H1 (cell line): Measurements from ENCODE around the gene ARL10. TPM values are rescaled to one million over a fixed set of nuclear protein-coding genes. Genes with fewer than 3 reads are reported as not detected.
"Not testable (repeated sequence)": the region's sequence is repeated elsewhere in the genome, so short reads cannot be mapped to it uniquely, and the experiment has no call there.

Source experiments
- CTCF ChIA-PET: fragments of 300-600 bp; sonication (Branson Sonifier 250); formaldehyde crosslinking; loops from one replicate; lab custom pipeline; 2021; ENCODE audit not compliant: partially characterized antibody; lab: Charles Lee
- POLR2A ChIA-PET: fragments of 300-600 bp; sonication (Branson Sonifier 250); formaldehyde crosslinking; loops from one replicate; lab custom pipeline; 2021; ENCODE audit warnings: inconsistent platforms; ENCODE audit not compliant: partially characterized antibody; lab: Charles Lee
- DNase-seq, 2 experiments: peaks; one replicate each; pipeline versions ENCODE4 v3.0.0 to v3.0.0-alpha.2; 2010 to 2022; ENCODE audit warnings: low spot score in 2 of 2, low read depth in 1 of 2, mixed read lengths in 1 of 2
- FAIRE-seq: peaks from 2 replicates; lab custom pipeline; 2011; peaks lifted over from hg19 to GRCh38; lab: Jason Lieb, UNC
- H2AFZ ChIP-seq: 2 replicates; pipeline ENCODE4 v1.8.1; 2012; ENCODE audit warnings: low read length, inconsistent platforms
- H2AK5ac ChIP-seq: 2 replicates; pipeline ENCODE4 v1.6.1; 2013; ENCODE audit warnings: low read depth, low read length
- H2BK120ac ChIP-seq: replicated peaks from 2 replicates; pipeline ENCODE3; 2013; ENCODE audit warnings: low read depth, low read length, inconsistent platforms
- H2BK12ac ChIP-seq: 2 replicates; pipeline ENCODE4 v1.6.1; 2013; ENCODE audit warnings: low read depth, low read length
- H2BK15ac ChIP-seq: 2 replicates; pipeline ENCODE4 v1.6.1; 2013; ENCODE audit warnings: low read length
- H2BK20ac ChIP-seq: 2 replicates; pipeline ENCODE4 v1.6.1; 2013; ENCODE audit warnings: low read length
- H2BK5ac ChIP-seq: 2 replicates; pipeline ENCODE4 v1.6.1; 2013; ENCODE audit warnings: low read depth, low read length
- H3K14ac ChIP-seq: 2 replicates; pipeline ENCODE4 v1.6.1; 2013; ENCODE audit warnings: inconsistent platforms; ENCODE audit not compliant: insufficient read length
- H3K18ac ChIP-seq: 2 replicates; pipeline ENCODE4 v1.6.1; 2013; ENCODE audit warnings: low read length; ENCODE audit errors: extremely low read depth
- H3K23ac ChIP-seq: 2 replicates; pipeline ENCODE4 v1.6.1; 2013; ENCODE audit warnings: inconsistent platforms; ENCODE audit not compliant: insufficient read length
- H3K23me2 ChIP-seq: 2 replicates; pipeline ENCODE4 v1.6.1; 2013; ENCODE audit warnings: low read depth, low read length
- H3K27ac ChIP-seq: 2 replicates; pipeline ENCODE4 v1.6.1; 2011; ENCODE audit warnings: low read depth, low read length, inconsistent platforms
- H3K27me3 ChIP-seq, 4 experiments: replicated peaks in 1 of 4; 1 replicate in 1 of 4; 2 replicates in 3 of 4; pipeline versions ENCODE4 v1.6.1 to v1.8.1; 2011 to 2013; ENCODE audit warnings: low read length in 3 of 4, mild to moderate bottlenecking in 3 of 4, inconsistent platforms in 2 of 4, mixed read lengths in 2 of 4, moderate library complexity in 1 of 4; ENCODE audit not compliant: control insufficient read depth in 3 of 4, insufficient read depth in 3 of 4; ENCODE audit errors: extremely low read depth in 1 of 4
- H3K36me3 ChIP-seq, 4 experiments: 2 replicates each; pipeline versions ENCODE4 v1.6.1 to v1.8.1; 2011 to 2013; ENCODE audit warnings: mild to moderate bottlenecking in 4 of 4, low read length in 3 of 4, moderate library complexity in 2 of 4, control low read depth in 1 of 4, inconsistent platforms in 1 of 4; ENCODE audit not compliant: insufficient read depth in 4 of 4, control insufficient read depth in 2 of 4
- H3K4ac ChIP-seq: replicated peaks from 2 replicates; pipeline ENCODE3; 2013; ENCODE audit warnings: low read length, low read depth, mixed read lengths, inconsistent platforms; ENCODE audit not compliant: insufficient read length
- H3K4me1 ChIP-seq, 4 experiments: replicated peaks in 1 of 4; 1 replicate in 1 of 4; 2 replicates in 3 of 4; pipeline versions ENCODE4 v1.6.1 to v1.8.1; 2011 to 2013; ENCODE audit warnings: low read length in 3 of 4, inconsistent platforms in 2 of 4, mixed read lengths in 1 of 4; ENCODE audit not compliant: insufficient read depth in 4 of 4, control insufficient read depth in 3 of 4
- H3K4me2 ChIP-seq, 2 experiments: 2 replicates each; pipeline versions ENCODE4 v1.6.1 to v1.8.1; 2011 to 2013; ENCODE audit warnings: low read depth in 2 of 2, low read length in 2 of 2, control low read depth in 1 of 2, inconsistent platforms in 1 of 2, mild to moderate bottlenecking in 1 of 2; ENCODE audit not compliant: insufficient read depth in 1 of 2
- H3K4me3 ChIP-seq, 4 experiments: fragments of 200-600, 300-600 bp in 1 of 4; sonication (generic), shearing (Covaris generic), sonication (Bioruptor Twin) in 1 of 4; 2 replicates each; pipeline versions ENCODE4 v1.5.1 to v1.8.1; 2011 to 2016; ENCODE audit warnings: low read length in 4 of 4, low read depth in 3 of 4, control low read depth in 2 of 4, inconsistent platforms in 2 of 4, mild to moderate bottlenecking in 2 of 4, mixed read lengths in 1 of 4, moderate library complexity in 1 of 4; ENCODE audit not compliant: insufficient read depth in 2 of 4; ENCODE audit errors: extremely low read depth in 1 of 4
- H3K56ac ChIP-seq: replicated peaks from 2 replicates; pipeline ENCODE3; 2013; ENCODE audit warnings: low read depth, mild to moderate bottlenecking, mixed read lengths, low read length, inconsistent platforms; ENCODE audit not compliant: insufficient read length
- H3K79me1 ChIP-seq: 2 replicates; pipeline ENCODE4 v1.6.1; 2013; ENCODE audit warnings: low read depth, low read length, control low read depth
- H3K79me2 ChIP-seq, 2 experiments: 2 replicates each; pipeline versions ENCODE4 v1.6.1 to v1.8.1; 2012 to 2013; ENCODE audit warnings: low read length in 2 of 2, mild to moderate bottlenecking in 2 of 2, inconsistent platforms in 1 of 2; ENCODE audit not compliant: insufficient read depth in 2 of 2, control insufficient read depth in 1 of 2
- H3K9ac ChIP-seq, 4 experiments: replicated peaks in 1 of 4; 1 replicate in 1 of 4; 2 replicates in 3 of 4; pipeline versions ENCODE4 v1.6.1 to v1.8.1; 2011 to 2013; ENCODE audit warnings: low read depth in 3 of 4, low read length in 3 of 4, control low read depth in 2 of 4, mild to moderate bottlenecking in 2 of 4, moderate library complexity in 2 of 4, inconsistent platforms in 1 of 4; ENCODE audit errors: extremely low read depth in 1 of 4
- H3K9me3 ChIP-seq, 2 experiments: 2 replicates each; pipeline versions ENCODE4 v1.6.1 to v1.8.1; 2012 to 2013; ENCODE audit warnings: mild to moderate bottlenecking in 2 of 2, moderate library complexity in 2 of 2, control low read depth in 1 of 2, inconsistent platforms in 1 of 2, low read depth in 1 of 2, low read length in 1 of 2, mixed read lengths in 1 of 2; ENCODE audit not compliant: insufficient read depth in 2 of 2
- H4K20me1 ChIP-seq, 2 experiments: replicated peaks in 1 of 2; 2 replicates each; pipeline versions ENCODE3 to v1.8.1; 2011 to 2013; ENCODE audit warnings: inconsistent platforms in 2 of 2, low read length in 2 of 2, mild to moderate bottlenecking in 1 of 2; ENCODE audit not compliant: insufficient read depth in 2 of 2, control insufficient read depth in 1 of 2
- H4K5ac ChIP-seq: 2 replicates; pipeline ENCODE4 v1.6.1; 2013; ENCODE audit warnings: low read length, low read depth, mixed read lengths, inconsistent platforms; ENCODE audit not compliant: insufficient read length
- H4K8ac ChIP-seq: 2 replicates; pipeline ENCODE4 v1.8.0; 2013; ENCODE audit warnings: mild to moderate bottlenecking, moderate library complexity, low read length, inconsistent platforms; ENCODE audit not compliant: insufficient read depth; ENCODE audit errors: extremely low read depth
- H4K91ac ChIP-seq: replicated peaks from 2 replicates; pipeline ENCODE3; 2013; ENCODE audit warnings: low read length, mixed read lengths, inconsistent platforms; ENCODE audit not compliant: insufficient read length
- NANOG ChIP-seq: IDR thresholded peaks from 2 replicates; pipeline ENCODE4 v1.6.1; 2011; ENCODE audit warnings: low read length, low read depth, mild to moderate bottlenecking, inconsistent platforms; ENCODE audit not compliant: insufficient read depth, poor library complexity, severe bottlenecking
- WGBS, 2 experiments: shearing (Covaris generic) in 1 of 2; methylation state at CpG; one replicate each; pipeline versions ENCODE4 v1.1.6 to v1.1.7; 2013 to 2015; ENCODE audit warnings: low lambda C conversion rate in 2 of 2, mixed read lengths in 2 of 2, inconsistent platforms in 1 of 2, low coverage in 1 of 2, missing lambda C conversion rate in 1 of 2; ENCODE audit not compliant: insufficient replicate concordance in 2 of 2, insufficient coverage in 1 of 2, insufficient read length in 1 of 2; ENCODE audit errors: extremely low coverage in 1 of 2, missing lambda C conversion rate in 1 of 2; 5-methylcytosine and 5-hydroxymethylcytosine counted together
- polyA plus RNA-seq, 7 experiments: library from polyadenylated mRNA; depleted of rRNA in 3 of 7; stranded (reverse) in 5 of 7; unstranded in 2 of 7; fragments of >200 nt in 5 of 7; fragments of 200-250 nt in 2 of 7; gene quantifications; 1 replicate in 5 of 7; 2 replicates in 1 of 7; 4 replicates in 1 of 7; pipeline versions ENCODE4 v1.2.1 to v1.2.3, GENCODE V29; 2011 to 2013; ENCODE audit warnings: missing spikeins in 2 of 7, mixed read lengths in 2 of 7
- total RNA-seq: library from RNA; stranded (reverse); fragmentation: NEBNext Ultra II Directional; extraction: Animal tissue kit (Norgen Biotek cat#: 25700); gene quantifications from 2 replicates; pipeline ENCODE4 v1.2.1, GENCODE V29; 2021

Gene ARL10
- total and polyA plus RNA-seq, 2 of the 8 experiments (the other 6 are each of a cell fraction or from before 2014, with no cell fraction given), result 3.1 to 7.4 TPM

GRCh38 chr5:176407456-176408251 lies 42.4 kb downstream of the ARL10 start (continued):
- no peak for TF ChIP-seq NANOG

- not testable (repeated sequence) for H3K9ac ChIP-seq, H2BK20ac ChIP-seq, H4K91ac ChIP-seq, H3K18ac ChIP-seq, H4K20me1 ChIP-seq, H2AK5ac ChIP-seq, H3K4me2 ChIP-seq, H3K36me3 ChIP-seq, H4K5ac ChIP-seq, H3K79me1 ChIP-seq, H2BK12ac ChIP-seq, DNase-seq, H3K79me2 ChIP-seq, H2BK15ac ChIP-seq, H3K4ac ChIP-seq, H2BK120ac ChIP-seq, H3K23me2 ChIP-seq, H3K23ac ChIP-seq, FAIRE-seq, H3K27me3 ChIP-seq, H2BK5ac ChIP-seq, H3K9me3 ChIP-seq, H3K4me1 ChIP-seq, H3K56ac ChIP-seq, H2AFZ ChIP-seq, H4K8ac ChIP-seq, H3K4me3 ChIP-seq, H3K27ac ChIP-seq, H3K14ac ChIP-seq
- 85% methylated on average over 10 of the region's 10 CpGs; no CpG with 5 or more reads in 1 of the 2 experiments for WGBS, 2 experiments
- ChIA-PET POLR2A (interaction anchor here (7.7 kb wide), 1 partner anchor 17 kb away, joined by 57 read pairs; the partner anchor contains the start of genes HIGD2A and NOP16), CTCF (interaction anchor here (0.7 to 6.4 kb wide), 5 partner anchors 9 to 85 kb away, joined by 3 to 83 read pairs (median 4); partner anchors contain the start of gene CLTB)
Observed at GRCh38 chr5:176408252-176408573, 42.9 kb downstream of the ARL10 start.
